D721Med (cell line): Measurements from ENCODE around the gene SLC17A4.

Source experiments
- DNase-seq: peaks from one replicate; pipeline ENCODE4 v3.0.0; 2011; ENCODE audit warnings: low spot score; ENCODE audit not compliant: insufficient read length
- FAIRE-seq: peaks from 2 replicates; lab custom pipeline; 2011; peaks lifted over from hg19 to GRCh38; lab: Jason Lieb, UNC
- TF ChIP-seq, protein P1 (sequence below): IDR thresholded peaks from 2 replicates; pipeline ENCODE4 v1.5.1; 2012; ENCODE audit warnings: mild to moderate bottlenecking, control low read depth; ENCODE audit not compliant: insufficient read depth; ENCODE audit errors: missing control alignments

The SLC17A4 gene

DNA sequence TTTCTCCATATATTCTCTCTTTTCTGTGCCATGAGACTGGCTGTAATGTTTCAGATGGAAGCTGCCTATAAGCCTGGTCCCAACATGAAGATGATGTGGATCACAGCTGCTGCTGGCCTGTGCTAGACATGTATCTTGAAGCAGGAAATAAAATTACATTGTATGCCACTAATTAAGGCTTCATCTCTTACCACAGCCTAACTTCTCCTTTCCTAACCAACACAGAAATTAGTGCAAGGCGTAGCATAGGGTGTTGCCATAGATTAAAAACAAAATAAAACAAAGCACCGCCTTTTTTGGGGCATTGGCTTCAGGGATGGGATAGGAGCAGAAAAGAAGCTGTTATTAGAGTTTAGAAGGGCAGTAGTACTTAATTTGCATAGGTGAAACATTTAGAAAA is 4.7 kb upstream of the SLC17A4 start:
- DNase-seq, result no peak
- TF ChIP-seq, protein P1, sequence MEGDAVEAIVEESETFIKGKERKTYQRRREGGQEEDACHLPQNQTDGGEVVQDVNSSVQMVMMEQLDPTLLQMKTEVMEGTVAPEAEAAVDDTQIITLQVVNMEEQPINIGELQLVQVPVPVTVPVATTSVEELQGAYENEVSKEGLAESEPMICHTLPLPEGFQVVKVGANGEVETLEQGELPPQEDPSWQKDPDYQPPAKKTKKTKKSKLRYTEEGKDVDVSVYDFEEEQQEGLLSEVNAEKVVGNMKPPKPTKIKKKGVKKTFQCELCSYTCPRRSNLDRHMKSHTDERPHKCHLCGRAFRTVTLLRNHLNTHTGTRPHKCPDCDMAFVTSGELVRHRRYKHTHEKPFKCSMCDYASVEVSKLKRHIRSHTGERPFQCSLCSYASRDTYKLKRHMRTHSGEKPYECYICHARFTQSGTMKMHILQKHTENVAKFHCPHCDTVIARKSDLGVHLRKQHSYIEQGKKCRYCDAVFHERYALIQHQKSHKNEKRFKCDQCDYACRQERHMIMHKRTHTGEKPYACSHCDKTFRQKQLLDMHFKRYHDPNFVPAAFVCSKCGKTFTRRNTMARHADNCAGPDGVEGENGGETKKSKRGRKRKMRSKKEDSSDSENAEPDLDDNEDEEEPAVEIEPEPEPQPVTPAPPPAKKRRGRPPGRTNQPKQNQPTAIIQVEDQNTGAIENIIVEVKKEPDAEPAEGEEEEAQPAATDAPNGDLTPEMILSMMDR, result no peak
- FAIRE-seq, result no peak

DNA sequence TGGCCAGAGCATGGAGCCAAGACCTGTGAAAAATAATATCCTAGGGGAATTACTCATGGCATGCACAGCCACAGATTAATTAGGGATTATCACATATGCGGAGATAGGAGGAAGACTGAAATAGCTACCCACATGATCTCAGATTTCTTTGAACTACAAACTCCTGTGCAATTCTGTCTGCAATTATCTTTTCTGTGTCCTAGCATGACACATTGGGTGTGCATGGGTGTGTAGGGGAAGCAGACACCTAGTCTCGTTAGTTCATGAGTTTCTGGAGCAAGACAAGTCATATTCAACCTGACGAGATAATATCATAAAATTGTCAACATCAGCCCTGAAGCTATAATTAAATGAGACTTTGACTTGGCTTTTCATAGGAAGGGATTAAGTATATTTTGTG is 3.6 kb upstream of the SLC17A4 start:
- DNase-seq (no peak), FAIRE-seq (no peak)
- TF ChIP-seq, protein P1, result no peak

DNA sequence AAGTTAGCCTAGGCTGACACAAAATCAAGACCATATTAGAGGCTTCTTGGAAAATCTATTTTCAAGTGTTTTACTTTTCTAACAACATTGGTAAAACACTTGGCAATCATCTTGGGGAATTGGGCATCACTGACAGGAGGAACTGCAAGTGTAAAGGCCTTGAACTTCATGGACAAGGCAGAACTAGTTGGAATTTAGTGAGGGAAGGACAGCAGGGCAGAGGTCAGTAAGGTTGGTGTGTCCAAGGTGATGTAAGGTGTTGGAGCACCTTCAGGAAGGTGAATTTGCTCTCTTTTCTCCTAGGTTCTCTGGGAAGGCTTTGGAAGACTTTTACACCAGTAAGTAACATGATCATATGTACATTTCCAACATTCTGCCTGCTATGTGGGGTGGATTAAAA is 1.5 kb upstream of the SLC17A4 start:
- FAIRE-seq (no peak), DNase-seq (no peak)
- TF ChIP-seq, protein P1, result no peak

DNA sequence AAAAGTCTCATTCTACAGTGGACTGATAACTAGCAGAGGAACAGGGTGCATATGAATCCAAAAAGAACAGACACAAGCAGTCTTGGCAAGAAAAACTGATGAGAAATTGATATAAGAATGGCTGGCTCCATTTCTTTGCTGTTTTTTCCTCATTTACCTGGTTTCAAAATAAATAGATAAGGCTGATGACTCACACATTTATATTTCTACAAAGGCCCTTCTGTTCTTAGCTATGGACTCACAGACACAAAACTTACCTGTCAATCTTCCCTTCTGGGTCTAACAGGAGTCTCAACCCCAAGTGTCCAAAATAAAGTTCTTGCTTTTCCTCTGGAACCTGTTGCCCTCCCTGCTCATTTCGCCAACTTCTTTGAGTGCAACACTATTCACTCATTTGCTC is 941 bp downstream of the SLC17A4 start:
- DNase-seq, result no peak
- TF ChIP-seq, protein P1, result no peak
- FAIRE-seq, result no peak

DNA sequence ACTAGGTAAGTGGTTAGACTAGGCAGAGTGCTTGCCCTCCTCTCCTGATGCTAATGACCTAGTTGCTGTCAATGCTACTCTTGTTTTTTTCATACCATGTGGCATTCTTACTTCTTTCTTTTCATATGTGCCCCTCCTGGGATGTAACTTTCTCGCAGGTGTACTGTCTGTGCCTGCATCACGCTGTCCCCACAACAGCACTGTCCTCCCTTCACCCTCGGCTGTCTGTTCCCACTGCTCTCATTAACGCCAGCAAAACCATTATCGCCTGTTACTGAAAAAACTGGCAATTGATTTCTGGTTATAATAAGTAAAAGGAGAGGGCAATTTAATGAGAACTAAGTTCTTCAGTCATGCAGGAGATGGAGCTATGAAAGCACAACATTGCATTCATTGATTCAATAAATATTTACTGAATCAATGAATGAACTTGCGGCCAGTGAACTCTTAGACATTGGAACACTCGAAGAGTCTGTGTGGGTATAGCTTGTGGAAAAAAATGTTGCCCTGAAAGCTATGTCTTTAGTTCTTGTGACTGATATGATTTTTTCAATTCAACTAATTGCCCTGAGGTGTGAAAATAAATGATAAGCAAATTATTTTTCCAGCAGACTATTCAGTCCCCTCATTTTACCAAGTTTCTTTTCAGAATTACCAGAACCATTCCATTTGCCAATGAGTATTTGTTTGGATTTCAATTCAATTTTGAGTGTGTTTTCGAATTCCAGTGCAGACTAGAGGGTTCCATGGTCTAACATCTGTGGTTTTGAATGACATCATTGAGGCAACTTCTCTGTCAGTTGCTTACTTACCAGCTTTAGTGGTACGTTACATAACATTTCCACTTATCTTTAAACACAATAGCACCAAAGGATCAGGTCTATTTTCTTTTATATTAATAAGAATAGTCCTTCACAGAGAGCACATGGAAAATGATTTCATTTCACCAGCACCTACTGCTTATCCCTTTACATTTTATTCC is 2.1 kb downstream of the SLC17A4 start:
- TF ChIP-seq, protein P1, result no peak
- FAIRE-seq (no peak), DNase-seq (no peak)

- TF ChIP-seq, protein P1, result no peak
- DNase-seq (no peak), FAIRE-seq (no peak)
Measured at GRCh38 chr6:25757936-25758642, 3.5 kb downstream of the SLC17A4 start.
